ENCODE results near the gene POLR2A.

POLR2A gene

GRCh38 chr17:7440113-7440833 is 43.9 kb upstream of the POLR2A start:
- Histone ChIP-seq H3K27me3 (ENCODE audit: control insufficient read depth in 5 of 5, insufficient read depth in 4 of 5, low read length in 5 of 5) (peaks cover 0 to 32% (median 14%) of the 10 kb centered on the region in 5 donors), H3K27ac (ENCODE audit: low read depth, low read length) (no peak overlapping the region), H3K9me3 (ENCODE audit: control insufficient read depth in 5 of 5, low read length in 5 of 5) (no peaks in the 10 kb centered on the region), H3K9ac (ENCODE audit: low read length in 5 of 5) (peak overlapping the region in 1 of 5 donors; percentile 56), H3K36me3 (ENCODE audit: control insufficient read depth in 5 of 5, insufficient read depth in 5 of 5, low read length in 5 of 5) (no peaks in the 10 kb centered on the region), H3K4me1 (ENCODE audit: control insufficient read depth in 5 of 5, insufficient read depth in 5 of 5, low read length in 5 of 5) (peaks cover 1 to 66% (median 59%) of the 10 kb centered on the region in 5 donors), H3K4me3 (ENCODE audit: low read depth in 1 of 5, low read length in 5 of 5) (peak overlapping the region; percentile 4 to 59 (median 43))

- Histone ChIP-seq H3K27me3 (ENCODE audit: control insufficient read depth in 5 of 5, insufficient read depth in 4 of 5, low read length in 5 of 5) (peaks cover 2 to 36% (median 19%) of the 10 kb centered on the region in 5 donors), H3K36me3 (ENCODE audit: control insufficient read depth in 5 of 5, insufficient read depth in 5 of 5, low read length in 5 of 5) (no peaks in the 10 kb centered on the region), H3K9me3 (ENCODE audit: control insufficient read depth in 5 of 5, low read length in 5 of 5) (no peaks in the 10 kb centered on the region), H3K4me1 (ENCODE audit: control insufficient read depth in 5 of 5, insufficient read depth in 5 of 5, low read length in 5 of 5) (peaks cover 1 to 66% (median 56%) of the 10 kb centered on the region in 5 donors), H3K4me3 (ENCODE audit: low read depth in 1 of 5, low read length in 5 of 5) (peak overlapping the region in 2 of 5 donors; percentile 44 to 59), H3K9ac (ENCODE audit: low read length in 5 of 5) (peak overlapping the region in 1 of 5 donors; percentile 56), H3K27ac (ENCODE audit: low read depth, low read length) (no peak overlapping the region)
Observed at GRCh38 chr17:7440834-7441195, 43.4 kb upstream of the POLR2A start.

- Histone ChIP-seq H3K4me3 (ENCODE audit: low read depth in 1 of 5, low read length in 5 of 5) (no peak overlapping the region), H3K9me3 (ENCODE audit: control insufficient read depth in 5 of 5, low read length in 5 of 5) (no peaks in the 10 kb centered on the region), H3K9ac (ENCODE audit: low read length in 5 of 5) (no peak overlapping the region), H3K27me3 (ENCODE audit: control insufficient read depth in 5 of 5, insufficient read depth in 4 of 5, low read length in 5 of 5) (peaks cover 4 to 40% (median 23%) of the 10 kb centered on the region in 5 donors), H3K36me3 (ENCODE audit: control insufficient read depth in 5 of 5, insufficient read depth in 5 of 5, low read length in 5 of 5) (no peaks in the 10 kb centered on the region), H3K27ac (ENCODE audit: low read depth, low read length) (no peak overlapping the region), H3K4me1 (ENCODE audit: control insufficient read depth in 5 of 5, insufficient read depth in 5 of 5, low read length in 5 of 5) (peaks cover 1 to 65% (median 51%) of the 10 kb centered on the region in 5 donors)
Observed at GRCh38 chr17:7441266-7441665, 42.9 kb upstream of the POLR2A start.

DNA sequence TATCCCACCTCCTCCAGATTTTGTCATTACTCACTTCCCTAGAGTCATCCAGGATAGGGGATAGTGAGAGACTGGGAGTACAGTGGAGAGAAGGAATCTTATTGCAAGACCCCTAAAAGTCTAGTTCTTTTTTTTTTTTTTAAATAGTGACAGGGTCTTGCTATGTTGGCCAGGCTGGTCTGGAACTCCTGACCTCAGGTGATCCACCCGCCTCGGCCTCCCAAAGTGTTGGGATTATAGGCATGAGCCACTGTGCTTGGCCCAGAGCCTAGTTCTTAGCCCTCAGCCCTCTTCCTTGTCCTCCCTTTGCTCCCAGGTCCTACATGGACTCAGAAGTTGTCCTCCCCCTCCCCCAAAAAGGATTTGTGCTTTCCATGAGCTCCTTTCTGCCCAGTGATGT is 42.0 kb upstream of the POLR2A start:
- Histone ChIP-seq H3K9me3 (ENCODE audit: control insufficient read depth in 5 of 5, low read length in 5 of 5) (no peaks in the 10 kb centered on the region), H3K27ac (ENCODE audit: low read depth, low read length) (no peak overlapping the region), H3K4me3 (ENCODE audit: low read depth in 1 of 5, low read length in 5 of 5) (no peak overlapping the region), H3K27me3 (ENCODE audit: control insufficient read depth in 5 of 5, insufficient read depth in 4 of 5, low read length in 5 of 5) (peaks cover 7 to 47% (median 30%) of the 10 kb centered on the region in 5 donors), H3K9ac (ENCODE audit: low read length in 5 of 5) (no peak overlapping the region), H3K4me1 (ENCODE audit: control insufficient read depth in 5 of 5, insufficient read depth in 5 of 5, low read length in 5 of 5) (peaks cover 1 to 60% (median 47%) of the 10 kb centered on the region in 5 donors), H3K36me3 (ENCODE audit: control insufficient read depth in 5 of 5, insufficient read depth in 5 of 5, low read length in 5 of 5) (no peaks in the 10 kb centered on the region)

DNA sequence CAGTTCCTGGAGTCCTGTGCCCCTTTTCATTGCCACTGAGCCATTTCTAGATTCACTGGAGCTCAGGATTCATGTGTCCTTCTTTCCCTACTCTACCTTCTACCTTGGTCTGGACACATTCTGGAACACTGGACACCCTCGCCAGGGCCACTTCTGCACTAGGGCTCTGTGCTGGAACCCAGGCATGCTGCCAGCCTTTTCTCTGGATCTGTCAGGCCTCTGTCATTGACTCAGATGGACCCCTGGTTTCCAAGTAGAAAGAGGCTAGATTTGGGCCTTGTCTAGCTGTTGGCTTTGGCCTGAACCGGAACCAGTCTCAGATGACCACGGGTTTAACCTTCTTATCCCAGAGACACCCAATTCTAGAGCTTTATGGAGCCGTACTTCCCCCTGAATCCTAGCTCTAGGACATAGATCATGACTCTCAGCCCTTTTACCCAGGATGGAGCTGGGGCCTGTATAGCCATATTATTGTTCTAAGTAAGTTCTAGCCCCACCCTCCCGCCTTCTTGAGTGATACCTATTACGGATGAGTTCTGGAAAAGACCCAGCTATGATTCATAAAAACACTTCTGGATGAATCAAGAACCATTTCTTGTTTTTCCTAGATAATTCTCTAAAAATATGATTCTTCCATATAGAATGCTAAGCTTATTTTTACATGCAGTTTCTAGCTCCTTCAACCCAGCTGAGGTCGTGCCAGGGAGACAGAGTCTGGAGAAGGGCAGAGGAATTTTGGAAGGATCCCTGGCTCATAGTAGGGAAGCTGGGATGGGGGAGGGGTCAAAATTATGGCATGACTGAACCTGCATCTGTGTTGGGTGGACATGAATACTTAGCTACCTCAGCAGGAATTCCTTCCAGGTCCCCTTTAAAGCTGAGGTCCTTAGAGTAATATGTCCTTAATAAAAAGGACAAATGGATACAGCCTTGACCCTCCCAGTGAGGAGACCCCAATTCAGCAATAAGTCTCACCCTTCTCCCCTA is 40.4 kb upstream of the POLR2A start:
- peaks cover 10 to 48% (median 30%) of the 10 kb centered on the region in 5 donors for H3K27me3 ChIP-seq (ENCODE audit: control insufficient read depth in 5 of 5, insufficient read depth in 4 of 5, low read length in 5 of 5)
- H3K4me1 ChIP-seq (ENCODE audit: control insufficient read depth in 5 of 5, insufficient read depth in 5 of 5, low read length in 5 of 5) = peaks cover 1 to 44% (median 33%) of the 10 kb centered on the region in 5 donors
- H3K9me3 ChIP-seq (ENCODE audit: control insufficient read depth in 5 of 5, low read length in 5 of 5) = no peaks in the 10 kb centered on the region
- H3K4me3 ChIP-seq (ENCODE audit: low read depth in 1 of 5, low read length in 5 of 5) = no peak overlapping the region
- no peaks in the 10 kb centered on the region for H3K36me3 ChIP-seq (ENCODE audit: control insufficient read depth in 5 of 5, insufficient read depth in 5 of 5, low read length in 5 of 5)
- no peak overlapping the region for H3K27ac ChIP-seq (ENCODE audit: low read depth, low read length)
- no peak overlapping the region for H3K9ac ChIP-seq (ENCODE audit: low read length in 5 of 5)

DNA sequence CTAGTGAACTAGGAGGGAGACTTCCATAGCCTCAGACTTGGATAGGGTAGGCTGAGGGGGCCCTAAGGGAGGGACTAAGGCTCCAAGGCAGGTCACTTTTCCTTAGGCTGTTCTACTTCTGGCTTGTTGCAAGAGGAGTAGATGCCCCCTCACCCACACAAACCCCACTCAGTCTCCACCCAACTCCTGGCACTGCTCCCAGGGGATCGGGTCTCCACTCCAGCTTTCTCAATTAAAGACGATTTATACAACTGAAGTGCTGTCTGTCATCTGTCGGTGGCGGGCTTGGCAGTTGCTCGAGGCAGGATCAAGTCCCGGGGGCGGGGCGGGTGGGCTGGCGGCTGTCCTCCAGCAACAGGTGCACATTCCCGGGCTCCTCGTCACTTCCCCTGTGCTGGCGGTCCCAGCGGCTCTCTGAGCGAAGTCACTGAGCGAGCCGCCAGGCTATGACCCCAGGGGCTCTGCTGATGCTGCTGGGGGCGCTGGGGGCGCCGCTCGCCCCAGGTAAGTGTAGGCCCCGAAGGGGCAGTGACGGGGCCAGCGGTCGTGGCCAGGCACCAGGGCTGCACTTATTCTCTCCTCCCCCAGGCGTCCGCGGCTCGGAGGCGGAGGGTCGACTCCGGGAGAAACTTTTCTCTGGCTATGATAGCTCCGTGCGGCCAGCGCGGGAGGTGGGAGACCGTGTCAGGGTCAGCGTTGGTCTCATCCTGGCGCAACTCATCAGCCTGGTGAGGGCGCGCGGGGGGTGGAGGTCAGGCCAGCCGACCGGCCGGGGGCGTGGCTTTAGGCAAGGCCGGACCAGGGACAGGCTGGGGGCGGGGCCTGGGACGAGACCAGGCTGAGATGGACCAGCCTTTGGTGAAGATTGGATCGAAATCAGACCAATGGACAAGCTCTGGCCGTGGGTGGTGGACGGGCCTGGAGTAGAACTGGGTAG is 39.2 kb upstream of the POLR2A start, which contains the start of gene CHRNB1:
CHRNB1 (plus strand) TSS at position 380 of the 937 bp plus-strand sequence; CDS start at position 447, 67 bp downstream.
- Histone ChIP-seq H3K27me3 (ENCODE audit: control insufficient read depth in 5 of 5, insufficient read depth in 4 of 5, low read length in 5 of 5) (peaks cover 10 to 38% (median 28%) of the 10 kb centered on the region in 5 donors), H3K4me3 (ENCODE audit: low read depth in 1 of 5, low read length in 5 of 5) (peak within 1 kb of the TSS in 4 of 5 donors; percentile 53 to 69 (median 60)), H3K9me3 (ENCODE audit: control insufficient read depth in 5 of 5, low read length in 5 of 5) (no peaks in the 10 kb centered on the region), H3K27ac (ENCODE audit: low read depth, low read length) (no peak within 1 kb of the TSS), H3K4me1 (ENCODE audit: control insufficient read depth in 5 of 5, insufficient read depth in 5 of 5, low read length in 5 of 5) (peaks cover 1 to 33% (median 27%) of the 10 kb centered on the region in 5 donors), H3K36me3 (ENCODE audit: control insufficient read depth in 5 of 5, insufficient read depth in 5 of 5, low read length in 5 of 5) (no peaks in the 10 kb centered on the region), H3K9ac (ENCODE audit: low read length in 5 of 5) (peak within 1 kb of the TSS in 1 of 5 donors; percentile 72)

GRCh38 chr17:7445619-7445968 is 38.6 kb upstream of the POLR2A start:
- Histone ChIP-seq H3K4me3 (ENCODE audit: low read depth in 1 of 5, low read length in 5 of 5) (peak overlapping the region in 4 of 5 donors; percentile 11 to 69 (median 60)), H3K4me1 (ENCODE audit: control insufficient read depth in 5 of 5, insufficient read depth in 5 of 5, low read length in 5 of 5) (peaks cover 1 to 27% (median 21%) of the 10 kb centered on the region in 5 donors), H3K36me3 (ENCODE audit: control insufficient read depth in 5 of 5, insufficient read depth in 5 of 5, low read length in 5 of 5) (no peaks in the 10 kb centered on the region), H3K27ac (ENCODE audit: low read depth, low read length) (no peak overlapping the region), H3K27me3 (ENCODE audit: control insufficient read depth in 5 of 5, insufficient read depth in 4 of 5, low read length in 5 of 5) (peaks cover 10 to 32% (median 23%) of the 10 kb centered on the region in 5 donors), H3K9me3 (ENCODE audit: control insufficient read depth in 5 of 5, low read length in 5 of 5) (no peaks in the 10 kb centered on the region), H3K9ac (ENCODE audit: low read length in 5 of 5) (no peak overlapping the region)

DNA sequence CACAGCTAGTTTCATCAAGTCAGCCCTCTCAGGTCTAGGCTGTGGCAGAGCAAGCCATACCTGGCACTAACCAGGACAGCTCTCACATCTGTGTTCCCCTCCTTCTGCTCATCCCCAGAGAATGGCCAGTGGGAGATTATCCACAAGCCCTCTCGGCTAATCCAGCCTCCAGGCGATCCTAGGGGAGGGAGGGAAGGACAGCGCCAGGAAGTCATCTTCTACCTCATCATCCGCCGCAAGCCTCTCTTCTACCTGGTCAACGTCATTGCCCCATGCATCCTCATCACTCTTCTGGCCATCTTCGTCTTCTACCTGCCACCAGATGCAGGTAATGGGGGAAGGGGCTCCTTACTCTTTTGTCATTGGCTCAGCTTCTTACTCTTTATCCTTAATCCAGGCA is 35.7 kb upstream of the POLR2A start:
- no peak overlapping the region for H3K4me3 ChIP-seq (ENCODE audit: low read depth in 1 of 5, low read length in 5 of 5)
- H3K4me1 ChIP-seq (ENCODE audit: control insufficient read depth in 5 of 5, insufficient read depth in 5 of 5, low read length in 5 of 5) = peaks cover 1 to 20% (median 16%) of the 10 kb centered on the region in 5 donors
- no peak overlapping the region for H3K9ac ChIP-seq (ENCODE audit: low read length in 5 of 5)
- peaks cover 10 to 29% (median 20%) of the 10 kb centered on the region in 5 donors for H3K27me3 ChIP-seq (ENCODE audit: control insufficient read depth in 5 of 5, insufficient read depth in 4 of 5, low read length in 5 of 5)
- H3K27ac ChIP-seq (ENCODE audit: low read depth, low read length) = no peak overlapping the region
- H3K36me3 ChIP-seq (ENCODE audit: control insufficient read depth in 5 of 5, insufficient read depth in 5 of 5, low read length in 5 of 5) = no peaks in the 10 kb centered on the region
- H3K9me3 ChIP-seq (ENCODE audit: control insufficient read depth in 5 of 5, low read length in 5 of 5) = no peaks in the 10 kb centered on the region

DNA sequence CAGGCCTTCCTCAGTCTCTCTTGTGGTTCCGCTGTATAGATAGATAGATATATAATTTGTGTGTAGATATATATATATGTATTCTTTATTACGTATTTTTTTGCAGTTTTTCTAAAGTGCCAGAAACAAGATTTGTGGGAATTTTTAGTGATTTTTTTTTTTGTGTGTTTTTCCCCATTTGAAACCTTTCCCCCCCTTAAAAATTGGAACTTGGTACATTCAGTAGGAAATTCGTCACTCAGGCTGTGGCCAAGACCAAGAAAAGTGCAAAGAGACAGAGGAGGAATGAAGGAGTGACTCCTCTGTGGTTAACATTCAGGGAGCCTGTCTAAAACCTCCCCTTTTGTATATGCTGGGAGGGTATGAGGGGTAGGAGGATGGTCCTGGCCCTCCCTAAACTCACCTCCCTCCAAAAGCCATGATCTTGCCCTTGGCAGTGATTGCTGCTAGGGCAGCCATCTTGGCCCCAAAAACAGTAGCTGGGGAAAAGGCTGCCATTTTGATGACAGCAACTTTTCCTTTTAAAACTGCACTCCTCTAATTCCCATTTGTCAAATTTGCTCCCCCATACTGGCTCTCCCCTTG is 24.1 kb upstream of the POLR2A start:
- Histone ChIP-seq H3K4me1 (ENCODE audit: control insufficient read depth in 5 of 5, insufficient read depth in 5 of 5, low read length in 5 of 5) (peaks cover 5 to 21% (median 10%) of the 10 kb centered on the region in 5 donors), H3K36me3 (ENCODE audit: control insufficient read depth in 5 of 5, insufficient read depth in 5 of 5, low read length in 5 of 5) (peaks cover 0 to 28% (median 22%) of the 10 kb centered on the region in 5 donors), H3K9me3 (ENCODE audit: control insufficient read depth in 5 of 5, low read length in 5 of 5) (no peaks in the 10 kb centered on the region), H3K27me3 (ENCODE audit: control insufficient read depth in 5 of 5, insufficient read depth in 4 of 5, low read length in 5 of 5) (no peaks in the 10 kb centered on the region), H3K4me3 (ENCODE audit: low read depth in 1 of 5, low read length in 5 of 5) (no peak overlapping the region), H3K9ac (ENCODE audit: low read length in 5 of 5) (no peak overlapping the region), H3K27ac (ENCODE audit: low read depth, low read length) (no peak overlapping the region)

Data from subcutaneous abdominal adipose tissue (tissue), 5 donors.